GM15510 (cell line): ENCODE results near the gene TMEM129.

Source experiments
- POLR2A ChIP-seq: IDR thresholded peaks from 3 replicates; pipeline ENCODE4 v1.6.1; 2011; ENCODE audit warnings: borderline replicate concordance; ENCODE audit not compliant: insufficient read length; ENCODE audit errors: extremely low read depth

Gene TMEM129

DNA sequence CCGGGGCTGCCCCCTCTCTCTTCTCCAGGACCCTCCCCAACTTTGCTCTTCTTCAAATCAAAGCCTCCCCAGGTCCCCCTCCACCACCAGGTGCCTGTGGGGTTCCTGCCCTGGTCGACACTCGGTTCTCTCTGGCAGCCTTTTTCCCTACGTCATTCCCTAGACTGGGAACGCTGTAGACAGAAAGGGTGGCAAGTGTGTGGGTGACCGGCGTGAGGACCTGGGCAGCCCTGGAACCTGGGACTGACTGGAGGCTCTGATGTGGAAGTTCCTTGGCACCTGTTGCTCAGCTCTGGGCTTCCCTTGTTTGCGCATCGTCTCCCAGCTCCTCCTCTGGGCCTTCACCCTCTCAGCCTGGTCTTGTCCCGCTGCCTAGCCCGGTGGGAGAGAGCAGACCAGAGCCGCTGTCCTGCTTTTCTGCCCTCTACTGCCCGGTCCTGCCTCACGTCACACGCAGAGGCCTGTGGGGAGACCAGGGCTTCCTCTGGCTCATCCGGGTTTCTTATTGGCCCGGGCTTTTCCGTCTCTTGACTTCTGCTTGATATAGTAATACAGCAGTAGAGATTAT, 1.5 kb upstream of the TMEM129 start:
- no peak for TF ChIP-seq POLR2A

DNA sequence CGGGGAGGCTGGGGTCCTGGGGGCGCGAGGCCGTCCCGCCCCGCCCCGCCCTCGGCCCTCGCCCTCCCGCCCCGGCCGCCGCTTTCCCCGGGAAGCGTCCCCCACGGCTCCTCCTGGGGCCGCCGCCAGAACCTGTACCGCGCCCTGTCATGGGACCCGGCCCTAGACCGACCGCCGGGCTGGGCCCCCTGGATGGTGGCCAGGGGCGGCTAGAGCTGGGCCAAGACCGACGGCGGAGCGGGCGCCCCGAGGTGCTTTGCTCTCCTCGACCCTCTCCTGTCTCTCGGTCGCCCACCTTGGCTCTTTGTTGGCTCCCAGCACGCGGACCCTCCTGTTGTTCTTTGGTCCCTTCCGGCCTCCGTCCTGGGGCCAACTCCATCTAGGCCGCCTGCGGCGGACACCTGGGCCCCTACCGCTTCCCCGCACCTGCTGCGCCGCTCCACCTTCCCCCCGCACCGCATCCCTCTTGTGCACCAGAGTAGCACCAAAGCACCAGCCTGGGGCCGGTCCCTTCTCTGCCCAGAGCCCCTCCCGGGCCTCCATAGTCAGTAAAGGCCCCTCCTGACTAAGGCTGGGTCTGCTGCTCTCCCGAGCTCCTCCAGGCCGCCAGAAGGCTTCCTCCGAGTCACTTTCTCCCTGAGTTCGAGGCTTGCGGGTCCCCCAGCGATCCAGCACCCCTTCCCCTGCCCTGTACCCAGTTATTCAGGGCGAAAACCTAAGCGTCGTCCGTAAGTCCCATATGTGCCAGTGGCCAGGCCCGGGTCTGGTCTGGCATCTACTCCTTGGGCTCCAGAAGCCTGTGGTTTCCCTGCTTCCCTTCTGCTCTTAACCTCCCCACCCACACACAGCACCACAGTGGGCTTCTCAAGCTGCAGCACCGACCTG, 785 bp upstream of the TMEM129 start:
- TF ChIP-seq POLR2A, result no peak

DNA sequence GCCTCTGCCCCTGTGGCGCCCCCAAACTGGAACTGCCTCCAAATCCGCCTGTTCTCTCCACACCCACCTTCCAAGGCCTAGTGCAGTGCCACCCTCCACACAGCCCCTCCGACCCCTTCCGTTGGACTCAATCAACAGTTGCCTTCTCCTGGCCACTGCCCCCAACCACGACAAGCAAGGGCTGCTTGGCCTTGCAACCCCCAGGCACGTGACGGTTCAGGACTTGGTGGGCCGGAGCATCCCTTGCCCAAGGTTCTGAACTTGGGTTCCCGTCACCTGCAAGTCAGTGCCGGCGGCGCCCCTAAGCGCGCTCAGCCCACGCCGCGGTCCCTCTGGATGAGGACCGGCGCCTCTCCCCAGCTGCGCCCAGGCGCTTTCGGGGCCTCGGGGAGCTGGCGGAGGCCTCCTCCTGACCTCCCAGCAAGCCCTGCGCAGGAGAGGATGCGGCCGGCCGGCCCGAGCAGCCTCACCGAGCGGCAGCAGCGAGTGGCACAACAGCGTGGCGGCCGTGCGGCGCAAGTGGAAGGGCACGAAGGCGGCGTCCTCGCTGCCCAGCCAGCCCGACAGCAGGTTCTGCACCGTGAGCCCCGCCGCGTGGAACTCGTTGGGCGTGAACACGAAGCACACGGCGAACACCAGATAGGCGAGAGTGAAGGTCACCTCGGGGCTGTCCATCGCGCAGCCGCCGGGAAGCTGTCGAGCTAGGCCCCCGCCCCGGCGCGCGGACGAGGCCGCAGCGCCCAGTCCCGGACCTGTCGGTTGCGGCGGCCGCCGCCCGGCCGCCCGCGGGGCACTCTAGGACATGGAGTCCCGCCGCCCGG, 750 bp downstream of the TMEM129 start:
- peak; percentile 64 for TF ChIP-seq POLR2A

DNA sequence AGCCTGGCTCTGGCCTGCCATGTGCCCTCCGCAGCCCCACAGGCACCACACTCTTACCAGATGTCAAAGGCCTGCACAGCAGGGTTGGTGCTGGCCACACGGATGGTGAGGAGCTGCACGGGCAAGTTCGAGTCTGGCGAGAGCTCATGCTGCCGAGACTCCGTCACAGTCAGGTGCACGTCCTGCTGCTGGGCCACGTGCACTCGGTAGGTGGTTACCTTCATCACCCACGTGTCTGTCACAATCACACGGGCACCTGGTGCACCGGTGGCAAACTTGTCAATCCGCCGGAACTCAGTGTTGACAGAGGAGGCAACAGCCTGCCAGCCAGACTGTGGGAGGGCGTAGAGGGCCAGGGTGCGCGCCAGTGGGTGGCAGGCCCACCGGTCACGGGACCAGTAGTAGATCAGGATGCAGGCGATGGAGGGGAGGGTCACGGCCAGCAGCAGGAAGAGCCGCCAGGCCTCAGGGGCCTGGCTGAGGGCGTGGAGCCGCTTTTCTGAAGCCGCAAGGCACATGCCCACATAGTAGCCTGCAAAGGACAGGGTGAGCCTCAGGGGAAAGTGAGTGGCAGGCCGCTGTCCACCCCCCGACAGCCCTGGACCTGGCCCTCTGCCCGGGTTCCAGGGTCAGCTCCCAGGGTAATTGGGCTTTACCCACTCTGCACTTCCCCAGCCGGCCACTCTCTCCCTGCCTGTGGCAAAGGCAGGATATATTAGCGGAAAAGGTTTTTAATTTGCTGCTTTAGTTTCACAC, 2.9 kb downstream of the TMEM129 start:
- no peak for TF ChIP-seq POLR2A

DNA sequence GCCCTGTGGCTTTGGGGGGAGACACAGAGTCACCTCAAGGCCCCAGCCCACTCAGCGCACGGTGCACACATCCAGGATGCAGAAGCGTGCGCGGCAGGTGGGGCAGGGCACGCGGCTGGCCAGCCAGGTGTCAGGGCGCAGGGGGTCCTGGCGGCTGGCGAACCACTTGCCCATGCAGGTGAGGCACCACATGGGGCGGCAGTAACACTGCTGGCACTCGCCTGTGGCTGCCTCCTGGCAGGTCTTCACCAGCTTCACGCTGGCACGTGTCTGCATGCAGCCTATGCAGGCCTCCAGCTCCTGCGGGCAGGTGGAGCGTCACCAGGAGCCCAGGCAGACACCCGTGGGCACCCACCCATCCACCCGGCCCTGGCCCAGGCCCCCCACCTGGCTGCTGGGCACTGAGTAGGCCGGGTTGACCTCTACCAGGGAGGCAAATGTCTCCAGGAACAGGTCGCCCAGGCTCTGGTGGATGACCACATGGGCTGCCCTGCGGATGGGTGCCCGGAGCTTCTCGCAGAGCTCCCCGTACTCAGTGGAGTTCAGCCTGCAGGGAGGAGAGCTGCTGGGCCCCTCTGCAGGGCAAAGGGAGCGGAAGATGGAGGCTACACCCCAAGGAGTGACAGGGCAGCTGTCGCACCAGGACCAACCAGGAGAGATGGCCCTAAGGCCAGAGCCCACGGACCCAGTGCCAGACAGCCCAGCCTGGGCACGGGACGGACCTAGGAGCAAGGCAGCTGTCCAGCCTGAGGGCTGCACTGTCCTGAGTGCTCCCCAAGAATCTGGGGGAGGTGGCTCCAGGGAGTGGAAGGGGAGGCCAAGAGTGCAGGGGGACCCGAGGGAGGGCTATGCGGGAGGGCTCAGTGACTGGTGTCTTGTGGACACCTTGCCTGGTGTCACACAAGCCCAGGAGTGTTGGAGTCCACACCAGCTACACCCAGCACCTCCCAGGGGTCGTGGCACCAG, 3.7 kb downstream of the TMEM129 start:
- no peak for TF ChIP-seq POLR2A

DNA sequence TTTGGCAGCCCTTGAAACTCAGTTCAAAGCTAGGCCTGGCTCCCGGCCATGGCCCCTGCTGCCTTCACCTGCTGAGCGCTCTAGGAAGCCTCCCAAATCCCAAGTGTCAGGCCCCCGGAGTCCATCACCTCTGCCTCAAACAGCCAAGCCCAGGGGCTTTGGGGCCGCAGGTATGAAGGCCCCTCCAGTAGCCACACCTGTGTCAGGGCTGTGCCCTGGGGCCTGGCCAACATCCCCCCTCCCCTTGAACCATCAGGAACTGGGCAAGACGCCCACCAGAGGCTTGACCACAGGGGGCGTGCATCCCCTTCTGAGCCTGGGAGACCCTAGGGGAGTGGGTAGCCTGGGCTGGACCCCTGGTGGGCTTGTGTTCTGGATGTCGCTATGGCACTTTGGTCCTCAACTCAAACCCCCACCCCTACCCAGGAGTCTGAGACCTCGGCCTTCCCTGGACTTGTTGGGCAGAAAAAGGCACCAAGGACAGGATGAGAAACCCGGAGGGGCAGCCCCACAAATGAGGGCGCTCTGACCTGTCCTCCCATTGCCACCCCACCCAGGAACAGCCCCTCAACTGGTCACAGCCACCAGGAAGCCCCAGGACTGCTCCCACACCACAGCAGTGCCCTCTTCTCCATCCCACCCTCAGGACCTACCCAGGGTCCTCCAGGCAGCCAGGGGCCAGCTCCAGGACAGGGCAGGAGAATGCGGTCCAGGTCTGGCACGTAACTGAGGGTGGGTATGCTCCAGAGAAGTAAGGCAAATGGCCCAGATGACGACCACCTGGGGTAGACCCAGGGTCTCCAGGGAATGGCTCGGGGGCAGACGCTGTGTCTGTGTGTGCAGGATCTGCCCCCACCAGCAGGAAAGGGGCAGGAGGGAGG, 4.8 kb downstream of the TMEM129 start:
- peak; percentile 6 for TF ChIP-seq POLR2A

DNA sequence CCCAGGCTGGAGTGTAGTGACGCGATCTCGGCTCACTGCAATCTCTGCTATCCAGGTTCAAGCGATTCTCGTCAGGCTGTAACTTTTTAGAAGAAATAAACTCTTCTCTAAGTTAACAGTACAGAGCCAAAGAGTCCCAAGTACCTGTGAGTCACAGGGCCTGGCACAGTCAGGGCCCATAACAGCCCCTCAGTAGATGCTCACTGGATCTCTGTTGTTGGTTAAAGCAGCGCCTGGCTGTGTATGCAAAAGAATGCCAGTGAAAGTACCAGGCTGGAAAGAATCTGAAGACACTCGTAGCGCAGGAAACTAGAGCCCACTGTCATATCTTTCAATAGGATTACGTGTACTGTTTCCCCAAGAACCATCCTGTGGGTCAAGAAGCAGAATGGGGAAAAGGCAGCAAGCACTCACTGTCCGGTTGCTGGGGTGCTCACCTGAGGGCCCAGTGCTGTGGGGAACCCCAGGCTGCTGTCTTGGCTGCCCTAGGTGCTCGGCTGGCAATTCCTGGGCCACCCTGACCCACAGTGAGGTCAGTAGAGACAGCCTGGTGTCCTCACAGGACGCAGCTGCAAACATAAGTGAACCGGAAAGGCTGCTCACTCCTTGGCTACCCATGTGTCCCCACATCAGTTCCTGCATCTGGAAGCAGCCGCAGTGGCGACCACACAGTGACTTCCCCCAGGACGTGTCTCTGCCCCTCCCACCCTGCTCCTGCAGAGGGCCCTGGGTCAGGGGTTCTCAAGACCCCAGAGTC, 5.9 kb downstream of the TMEM129 start:
- no peak for TF ChIP-seq POLR2A

DNA sequence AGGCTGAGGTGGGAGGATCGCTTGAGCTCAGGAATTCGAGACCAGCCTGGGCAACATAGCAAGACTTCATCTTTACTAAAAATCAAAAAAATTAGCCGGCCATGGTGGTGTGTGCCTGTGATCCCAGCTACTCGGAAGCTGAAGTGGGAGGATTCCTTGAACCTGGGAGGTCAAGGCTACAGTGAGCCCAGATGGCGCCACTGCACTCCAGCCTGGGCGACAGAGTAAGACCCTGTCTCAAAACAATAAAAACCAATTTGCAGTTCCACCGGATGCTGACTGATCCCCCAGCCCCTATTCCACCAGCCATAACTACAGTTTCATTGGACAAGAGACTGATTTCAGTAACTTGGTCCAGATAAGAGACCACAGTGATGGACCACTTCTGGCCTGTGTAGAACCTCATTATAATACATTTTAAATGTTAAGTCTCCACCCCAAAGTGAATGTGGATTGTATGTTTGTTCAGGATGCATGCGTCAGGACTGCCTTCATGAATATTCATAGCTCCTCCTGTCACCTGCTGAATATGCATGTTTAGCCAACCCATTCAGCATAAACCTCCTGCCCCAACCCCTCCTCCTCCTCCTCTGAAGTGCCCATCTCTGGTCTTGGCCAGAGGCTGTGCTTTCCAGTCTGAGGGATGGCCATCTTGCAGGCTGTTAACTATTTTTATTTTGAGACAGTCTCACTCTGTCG, 6.7 kb downstream of the TMEM129 start:
- TF ChIP-seq POLR2A, result no peak

DNA sequence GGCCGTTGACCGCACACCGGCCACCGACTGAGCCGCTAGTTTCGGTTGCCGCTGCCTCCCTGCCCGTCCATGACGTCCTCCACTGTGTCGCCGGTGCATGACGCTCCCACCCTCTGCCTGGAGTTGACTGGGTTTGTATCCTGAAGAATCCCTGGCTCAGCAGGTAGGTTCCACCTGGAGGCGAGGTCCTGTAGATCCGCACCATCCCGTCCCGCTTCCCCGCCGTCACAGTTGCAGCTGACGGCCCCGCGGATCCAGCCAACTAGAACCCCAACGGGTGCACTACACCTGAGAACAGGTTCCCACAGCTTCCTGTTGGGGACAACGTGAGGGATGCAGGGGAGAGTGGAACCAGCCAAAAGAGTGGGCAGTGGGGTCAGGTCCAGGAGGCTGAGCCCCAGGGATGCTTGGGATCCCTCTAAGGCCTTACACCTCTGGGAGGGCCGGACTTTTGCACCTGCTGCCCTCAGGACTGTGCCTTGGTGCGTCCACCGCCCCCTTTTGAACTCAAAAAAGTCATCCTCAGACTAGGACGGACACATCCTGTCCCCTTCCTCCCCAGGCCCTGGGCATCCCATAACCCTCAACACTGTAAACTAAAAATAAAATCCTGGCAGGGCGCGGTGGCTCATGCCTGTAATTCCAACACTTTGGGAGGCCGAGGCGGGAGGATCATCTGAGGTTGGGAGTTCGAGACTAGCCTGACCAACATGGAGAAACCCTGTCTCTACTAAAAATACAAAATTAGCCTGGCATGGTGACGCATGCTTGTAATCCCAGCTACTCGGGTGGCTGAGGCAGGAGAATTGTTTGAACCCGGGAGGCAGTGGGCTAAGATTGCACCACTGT, 7.9 kb downstream of the TMEM129 start:
- no peak for TF ChIP-seq POLR2A

DNA sequence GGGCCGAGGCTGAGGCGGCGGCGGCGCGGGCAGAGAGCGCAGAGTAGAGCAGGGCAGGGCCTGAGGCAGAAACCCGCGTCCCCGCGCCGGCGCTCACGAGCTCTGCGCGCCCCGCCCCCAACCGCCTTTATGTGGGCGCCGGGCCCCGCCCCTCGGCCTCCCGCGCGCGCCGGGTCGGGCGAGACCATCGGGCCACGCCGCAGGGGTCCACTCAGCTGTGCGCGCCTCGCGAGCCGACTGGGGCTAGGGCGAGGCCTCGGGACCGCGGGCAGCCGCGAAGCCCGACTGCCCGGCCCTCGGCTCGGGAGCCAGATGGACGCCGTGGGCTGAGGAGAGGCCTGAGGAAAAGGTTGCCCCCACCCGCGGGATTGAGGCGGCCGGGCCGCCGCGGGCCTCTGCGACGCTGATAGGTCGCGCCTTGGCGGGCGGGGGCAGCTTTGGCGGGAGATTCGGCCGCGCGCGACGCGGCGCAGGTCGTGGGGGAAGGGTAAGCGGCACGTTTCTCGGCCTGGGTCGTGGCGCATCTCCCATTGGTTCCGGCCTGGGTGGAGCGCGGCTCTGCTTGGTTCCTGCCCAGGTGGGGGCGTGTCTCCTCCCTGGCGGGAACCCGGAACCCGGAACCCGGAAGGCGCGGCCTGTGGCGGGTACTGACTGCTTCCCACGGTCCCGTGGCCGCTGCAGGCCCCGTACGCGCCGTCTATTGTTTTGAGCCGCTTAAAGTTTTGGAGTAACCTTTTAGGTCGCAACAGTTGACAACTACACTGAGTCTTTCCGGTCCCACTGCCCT, 8.7 kb downstream of the TMEM129 start, which contains the start of gene SLBP:
SLBP (minus strand) TSS at position 104 of the 787 bp plus-strand sequence. CDS start 131 bp downstream, outside the sequence.
- TF ChIP-seq POLR2A, result peak; percentile 95
